ENCODE measurements around the gene IRF2BPL. TPM values are rescaled to one million over a fixed set of nuclear protein-coding genes. Genes with fewer than 3 reads are reported as not detected.

The IRF2BPL gene
- total RNA-seq, 3 donors from 2014 or later, result 15.1 to 74.1 (median 19.3) TPM

DNA sequence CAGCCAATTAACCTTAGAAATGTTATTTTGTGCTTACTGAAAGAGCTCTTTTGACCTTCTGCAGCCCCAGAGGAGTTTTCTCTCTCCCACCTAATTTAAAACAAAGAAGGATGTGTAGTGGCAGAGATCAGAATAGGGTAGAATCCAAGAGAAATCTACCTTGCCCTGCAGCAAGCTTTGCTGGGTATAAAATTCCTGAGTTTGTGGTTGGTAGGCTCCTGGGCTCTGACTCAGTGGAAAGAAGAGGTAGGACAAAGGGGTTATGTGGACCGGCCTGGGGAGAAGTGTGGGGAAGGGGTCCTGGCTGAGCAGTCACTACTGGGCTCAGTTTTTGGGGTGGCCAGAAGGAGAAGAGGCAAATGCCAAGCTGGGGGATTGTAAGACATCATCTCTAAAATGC is 46.8 kb downstream of the IRF2BPL start:
- H3K36me3 ChIP-seq (ENCODE audit: low read depth), result no peaks in the 10 kb centered on the region
- H3K9me3 ChIP-seq, result no peaks in the 10 kb centered on the region
- DNase-seq (no peak), ATAC-seq (no peak)
- TF ChIP-seq, protein P1, sequence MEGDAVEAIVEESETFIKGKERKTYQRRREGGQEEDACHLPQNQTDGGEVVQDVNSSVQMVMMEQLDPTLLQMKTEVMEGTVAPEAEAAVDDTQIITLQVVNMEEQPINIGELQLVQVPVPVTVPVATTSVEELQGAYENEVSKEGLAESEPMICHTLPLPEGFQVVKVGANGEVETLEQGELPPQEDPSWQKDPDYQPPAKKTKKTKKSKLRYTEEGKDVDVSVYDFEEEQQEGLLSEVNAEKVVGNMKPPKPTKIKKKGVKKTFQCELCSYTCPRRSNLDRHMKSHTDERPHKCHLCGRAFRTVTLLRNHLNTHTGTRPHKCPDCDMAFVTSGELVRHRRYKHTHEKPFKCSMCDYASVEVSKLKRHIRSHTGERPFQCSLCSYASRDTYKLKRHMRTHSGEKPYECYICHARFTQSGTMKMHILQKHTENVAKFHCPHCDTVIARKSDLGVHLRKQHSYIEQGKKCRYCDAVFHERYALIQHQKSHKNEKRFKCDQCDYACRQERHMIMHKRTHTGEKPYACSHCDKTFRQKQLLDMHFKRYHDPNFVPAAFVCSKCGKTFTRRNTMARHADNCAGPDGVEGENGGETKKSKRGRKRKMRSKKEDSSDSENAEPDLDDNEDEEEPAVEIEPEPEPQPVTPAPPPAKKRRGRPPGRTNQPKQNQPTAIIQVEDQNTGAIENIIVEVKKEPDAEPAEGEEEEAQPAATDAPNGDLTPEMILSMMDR (IDR thresholded peaks at IDR 0.05), result no peak
- no peaks in the 10 kb centered on the region for H3K4me1 ChIP-seq (ENCODE audit: low read depth)
- intact Hi-C loops (cut with DNase I, micrococcal nuclease), result no loop called here
- H3K4me3 ChIP-seq, result no peak overlapping the region

DNA sequence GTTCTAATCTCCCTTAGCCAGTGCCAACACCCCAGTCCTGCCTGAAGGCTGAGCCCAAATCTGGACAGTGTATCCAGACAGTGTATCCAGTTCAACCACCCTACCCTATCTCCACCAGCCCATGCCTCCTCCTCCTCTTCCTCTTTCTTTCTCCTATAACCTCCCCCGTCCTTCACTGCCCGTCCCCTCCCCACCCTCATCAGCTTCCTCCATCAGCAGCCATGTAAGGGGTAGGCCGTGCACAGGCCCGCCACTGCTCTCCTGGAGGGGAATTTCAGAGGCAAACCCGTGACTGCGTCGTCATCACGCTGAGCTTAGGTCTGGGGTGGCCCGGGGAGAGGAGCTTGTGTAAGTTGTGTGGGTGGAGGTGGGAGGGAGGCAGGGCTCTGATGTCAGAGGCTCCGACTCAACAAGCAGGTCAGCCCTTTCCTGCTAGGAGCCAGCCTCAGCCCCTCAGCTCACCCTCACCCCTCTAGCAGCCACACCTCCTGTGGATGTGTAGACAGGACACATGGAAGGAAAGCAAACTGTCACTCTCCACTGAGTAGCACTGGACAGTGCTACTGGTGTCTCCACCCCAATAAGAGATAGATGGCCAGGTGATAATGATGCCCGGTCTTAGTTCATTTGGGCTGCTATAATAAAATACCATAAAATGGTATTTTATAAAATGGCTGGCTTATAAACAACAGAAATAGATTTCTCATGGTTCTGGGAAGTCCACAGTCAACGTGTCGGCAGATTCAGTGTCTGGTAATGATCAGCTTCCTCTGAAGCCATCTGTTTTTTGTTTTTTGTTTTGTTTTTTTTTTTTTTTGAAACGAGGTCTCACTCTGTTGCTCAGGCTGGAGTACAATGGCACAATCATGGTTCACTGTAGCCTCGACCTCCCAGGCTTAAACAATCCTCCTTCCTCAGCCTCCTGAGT is 50.5 kb downstream of the IRF2BPL start:
- TF ChIP-seq, protein P1 (IDR thresholded peaks at IDR 0.05), result no peak
- peak; percentile 82 for ATAC-seq
- peak in 1 of 3 donors; percentile 82 for DNase-seq
- Histone ChIP-seq H3K4me1 (ENCODE audit: low read depth) (no peaks in the 10 kb centered on the region), H3K9me3 (no peaks in the 10 kb centered on the region), H3K4me3 (no peak overlapping the region), H3K36me3 (ENCODE audit: low read depth) (no peaks in the 10 kb centered on the region)
- intact Hi-C loops (cut with DNase I, micrococcal nuclease), result no loop called here

DNA sequence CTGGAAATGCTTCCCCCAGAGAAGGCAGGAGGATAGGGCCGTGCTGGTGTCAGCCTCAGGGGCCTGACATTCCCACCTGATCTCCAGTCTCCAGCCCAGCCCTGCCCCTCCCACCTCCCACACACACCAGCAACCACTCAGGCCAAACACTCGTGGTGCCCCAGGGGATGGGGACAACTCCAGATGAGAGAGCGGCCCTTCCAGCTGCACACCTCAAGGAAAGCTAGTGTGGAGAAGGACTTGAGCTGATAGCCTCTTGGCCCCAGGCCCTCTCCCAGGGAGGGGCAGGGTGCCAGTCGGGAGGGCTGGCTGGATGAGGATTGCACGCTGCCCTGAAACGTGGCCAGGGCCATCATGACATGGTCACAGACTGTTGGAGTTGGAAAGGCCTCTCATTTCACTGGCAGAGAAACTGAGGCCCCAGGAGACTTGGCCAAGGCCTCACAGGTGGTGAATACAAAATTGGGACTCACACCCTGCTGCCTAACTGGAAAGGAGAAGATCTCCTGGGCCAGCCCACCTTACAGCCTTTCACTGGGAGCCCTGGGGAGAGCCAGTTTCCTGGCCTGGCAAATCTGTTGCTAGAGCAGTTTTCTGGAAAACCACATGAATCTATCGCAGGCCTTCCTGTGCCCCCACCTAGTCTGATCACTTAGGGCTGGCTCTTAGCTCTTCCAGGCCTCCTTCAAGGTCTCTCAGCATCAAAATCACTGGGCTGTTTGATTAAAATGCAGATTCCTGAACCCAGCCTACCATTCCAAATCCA is 52.1 kb downstream of the IRF2BPL start:
- TF ChIP-seq, protein P1 (IDR thresholded peaks at IDR 0.05), result no peak
- DNase-seq, result no peak
- no peak overlapping the region for H3K4me3 ChIP-seq
- no peak for ATAC-seq
- H3K9me3 ChIP-seq, result no peaks in the 10 kb centered on the region
- no peaks in the 10 kb centered on the region for H3K4me1 ChIP-seq (ENCODE audit: low read depth)
- intact Hi-C loops (cut with DNase I, micrococcal nuclease), result no loop called here
- H3K36me3 ChIP-seq (ENCODE audit: low read depth), result no peaks in the 10 kb centered on the region

DNA sequence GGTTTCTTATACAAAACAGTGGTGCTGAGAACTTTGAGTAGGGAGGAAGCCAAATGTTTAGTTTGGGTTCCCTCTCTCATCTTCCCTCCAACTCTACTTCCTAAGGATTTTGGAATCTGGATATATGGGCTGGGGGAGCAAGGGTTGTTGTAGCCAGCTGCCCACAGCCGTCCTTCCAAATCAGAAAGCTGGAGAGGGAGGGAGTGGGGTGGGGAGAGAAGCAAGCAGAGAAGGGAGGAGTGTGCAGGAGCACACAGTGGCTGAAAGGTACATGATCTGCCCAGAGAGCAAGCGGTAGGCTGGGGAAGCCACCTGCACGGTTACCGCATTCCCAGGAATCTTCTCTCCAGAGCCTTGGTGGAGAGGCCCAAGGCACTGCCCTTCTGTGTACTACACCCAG is 52.7 kb downstream of the IRF2BPL start:
- DNase-seq (no peak), ATAC-seq (no peak)
- H3K36me3 ChIP-seq (ENCODE audit: low read depth), result no peaks in the 10 kb centered on the region
- no peak overlapping the region for H3K4me3 ChIP-seq
- no peaks in the 10 kb centered on the region for H3K9me3 ChIP-seq
- intact Hi-C loops (cut with DNase I, micrococcal nuclease), result no loop called here
- TF ChIP-seq, protein P1 (IDR thresholded peaks at IDR 0.05), result no peak
- peaks cover 1% of the 10 kb centered on the region for H3K4me1 ChIP-seq (ENCODE audit: low read depth)

DNA sequence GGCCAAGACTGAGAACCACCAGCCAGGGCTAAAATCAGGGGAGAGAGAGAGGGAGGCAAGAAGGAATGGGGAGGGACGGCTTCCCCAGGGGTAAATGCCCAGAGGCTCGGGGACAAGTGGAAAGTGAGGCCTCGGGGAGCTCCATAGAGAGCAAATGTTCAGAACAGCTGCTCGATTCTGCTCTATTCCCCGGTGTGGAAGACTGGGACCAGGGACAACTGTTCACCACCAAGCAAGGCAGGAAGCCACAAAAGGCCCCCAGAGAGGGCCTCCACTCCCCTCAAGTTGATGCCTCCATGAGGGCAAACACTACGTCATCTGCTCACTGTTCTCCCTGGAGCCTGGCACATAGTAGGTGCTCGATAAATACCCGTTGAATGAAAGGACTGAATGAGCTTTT is 53.5 kb downstream of the IRF2BPL start:
- intact Hi-C loops (cut with DNase I, micrococcal nuclease), result no loop called here
- no peak for DNase-seq
- H3K9me3 ChIP-seq, result no peaks in the 10 kb centered on the region
- H3K36me3 ChIP-seq (ENCODE audit: low read depth), result no peaks in the 10 kb centered on the region
- TF ChIP-seq, protein P1 (IDR thresholded peaks at IDR 0.05), result no peak
- H3K4me1 ChIP-seq (ENCODE audit: low read depth), result peaks cover 4% of the 10 kb centered on the region
- H3K4me3 ChIP-seq, result no peak overlapping the region
- no peak for ATAC-seq

Other genes with a start within 250 kb of the IRF2BPL start
- gene ANGEL1, start 215.8 kb downstream of the IRF2BPL start, total RNA-seq, result 10 to 100 TPM; 12.6 to 17.1 (median 13.5) TPM
- gene LRRC74A, start 202.3 kb downstream of the IRF2BPL start, total RNA-seq, result not detected
- 10 to 100 TPM; 45.7 to 84.9 (median 61.0) TPM for gene CIPC, start 69.5 kb upstream of the IRF2BPL start, total RNA-seq
- 1 to 10 TPM in 1 of 3 donors, not detected in 2; 1.7 TPM for gene ZDHHC22, start 113.1 kb upstream of the IRF2BPL start, total RNA-seq
- 10 to 100 TPM; 21.2 to 40.8 (median 34.9) TPM for gene TMEM63C, start 153.1 kb upstream of the IRF2BPL start, total RNA-seq
- gene NGB, start 242.5 kb upstream of the IRF2BPL start, total RNA-seq, result 1 to 10 TPM in 1 of 3 donors, under 1 TPM in 1, not detected in 1; 0.14 to 5.3 TPM

Measured in mucosa of descending colon (tissue), 3 donors.